ENCODE results near the gene POU6F2. TPM values are rescaled to one million over a fixed set of nuclear protein-coding genes. Genes with fewer than 3 reads are reported as not detected.

POU6F2 gene
- total RNA-seq, 1 experiment from 2014 or later, result not detected

- H3K27ac ChIP-seq (ENCODE audit: low read length), result no peak overlapping the region
- POLR2A ChIA-PET, result no interaction called here
- TF ChIP-seq REST (IDR thresholded peaks at IDR 0.05; ENCODE audit: insufficient read depth in 1 of 2, low read depth in 2 of 2, low read length in 1 of 2) (no peak), TCF7L2 (IDR thresholded peaks at IDR 0.05; ENCODE audit: low read depth, low read length) (no peak), POLR2AphosphoS5 (IDR thresholded peaks at IDR 0.05; ENCODE audit: low read depth, low read length) (no peak), CTCF (IDR thresholded peaks at IDR 0.05) (no peak), SIN3A (IDR thresholded peaks at IDR 0.05; ENCODE audit: borderline replicate concordance, insufficient read depth, low read depth, low read length) (no peak)
- 0 out of 2 replicates have a peak, but pooled peaks cover 6% of the 10 kb centered on the region for H3K27me3 ChIP-seq (ENCODE audit: control insufficient read depth, insufficient read depth, low read length)
- no peak for ATAC-seq
- H3K4me1 ChIP-seq (ENCODE audit: control insufficient read depth, insufficient read depth, low read length), result no peaks in the 10 kb centered on the region
- no peaks in the 10 kb centered on the region for H3K9me3 ChIP-seq (ENCODE audit: control insufficient read depth, insufficient read depth, low read depth, low read length)
- DNase-seq (ENCODE audit: low read depth, low spot score), result no peak
- no peak overlapping the region for H3K4me3 ChIP-seq (ENCODE audit: low read depth in 2 of 2, low read length in 2 of 2)
- in situ Hi-C loops (cut with HindIII; ENCODE audit: low pct_unique_long_range_greater_than_20kb, low sequenced_read_pairs) (no loop called here), intact Hi-C loops (cut with micrococcal nuclease; ENCODE audit: unreplicated experiment) (no loop called here)
- CTCF ChIA-PET, result no interaction called here
- no peaks in the 10 kb centered on the region for H3K36me3 ChIP-seq (ENCODE audit: control insufficient read depth, insufficient read depth, low read length)
- no TSS peak for BruUV-seq (replicated peaks)
Measured at GRCh38 chr7:39153647-39154046, 175.9 kb downstream of the POU6F2 start.

- no peaks in the 10 kb centered on the region for H3K36me3 ChIP-seq (ENCODE audit: control insufficient read depth, insufficient read depth, low read length)
- BruUV-seq (replicated peaks), result no TSS peak
- DNase-seq (ENCODE audit: low read depth, low spot score) (no peak), ATAC-seq (no peak)
- in situ Hi-C loops (cut with HindIII; ENCODE audit: low pct_unique_long_range_greater_than_20kb, low sequenced_read_pairs), result no loop called here
- intact Hi-C loops (cut with micrococcal nuclease; ENCODE audit: unreplicated experiment), result no loop called here
- TF ChIP-seq POLR2AphosphoS5 (IDR thresholded peaks at IDR 0.05; ENCODE audit: low read depth, low read length) (no peak), REST (IDR thresholded peaks at IDR 0.05; ENCODE audit: insufficient read depth in 1 of 2, low read depth in 2 of 2, low read length in 1 of 2) (no peak), SIN3A (IDR thresholded peaks at IDR 0.05; ENCODE audit: borderline replicate concordance, insufficient read depth, low read depth, low read length) (no peak), CTCF (IDR thresholded peaks at IDR 0.05) (no peak), TCF7L2 (IDR thresholded peaks at IDR 0.05; ENCODE audit: low read depth, low read length) (no peak)
- CTCF ChIA-PET, result no interaction called here
- no peaks in the 10 kb centered on the region for H3K4me1 ChIP-seq (ENCODE audit: control insufficient read depth, insufficient read depth, low read length)
- H3K4me3 ChIP-seq (ENCODE audit: low read depth in 2 of 2, low read length in 2 of 2), result no peak overlapping the region
- POLR2A ChIA-PET, result no interaction called here
- H3K27ac ChIP-seq (ENCODE audit: low read length), result no peak overlapping the region
- 0 out of 2 replicates have a peak, but pooled peaks cover 6% of the 10 kb centered on the region for H3K27me3 ChIP-seq (ENCODE audit: control insufficient read depth, insufficient read depth, low read length)
- no peaks in the 10 kb centered on the region for H3K9me3 ChIP-seq (ENCODE audit: control insufficient read depth, insufficient read depth, low read depth, low read length)
Measured at GRCh38 chr7:39154815-39155214, 177.1 kb downstream of the POU6F2 start.
